ENCODE results near the gene ZNF488. TPM values are rescaled to one million over a fixed set of nuclear protein-coding genes. Genes with fewer than 3 reads are reported as not detected.

Gene ZNF488
- total RNA-seq, 1 donor from 2014 or later, result 0.41 TPM

GRCh38 chr10:47325303-47326291, 58.5 kb downstream of the ZNF488 start:
- TF ChIP-seq CTCF (IDR thresholded peaks at IDR 0.05; ENCODE audit: unreplicated experiment), result no peak
- Mint-ChIP-seq H3K36me3 (ENCODE audit: low read depth, unreplicated experiment) (no peaks in the 10 kb centered on the region), H3K9me3 (ENCODE audit: unreplicated experiment) (no peaks in the 10 kb centered on the region), H3K27ac (ENCODE audit: unreplicated experiment) (no peak overlapping the region), H3K27me3 (ENCODE audit: unreplicated experiment) (peaks cover 2% of the 10 kb centered on the region), H3K4me3 (ENCODE audit: unreplicated experiment) (no peak overlapping the region), H3K4me1 (ENCODE audit: unreplicated experiment) (peaks cover 5% of the 10 kb centered on the region)
- no peak for DNase-seq (ENCODE audit: low spot score)

DNA sequence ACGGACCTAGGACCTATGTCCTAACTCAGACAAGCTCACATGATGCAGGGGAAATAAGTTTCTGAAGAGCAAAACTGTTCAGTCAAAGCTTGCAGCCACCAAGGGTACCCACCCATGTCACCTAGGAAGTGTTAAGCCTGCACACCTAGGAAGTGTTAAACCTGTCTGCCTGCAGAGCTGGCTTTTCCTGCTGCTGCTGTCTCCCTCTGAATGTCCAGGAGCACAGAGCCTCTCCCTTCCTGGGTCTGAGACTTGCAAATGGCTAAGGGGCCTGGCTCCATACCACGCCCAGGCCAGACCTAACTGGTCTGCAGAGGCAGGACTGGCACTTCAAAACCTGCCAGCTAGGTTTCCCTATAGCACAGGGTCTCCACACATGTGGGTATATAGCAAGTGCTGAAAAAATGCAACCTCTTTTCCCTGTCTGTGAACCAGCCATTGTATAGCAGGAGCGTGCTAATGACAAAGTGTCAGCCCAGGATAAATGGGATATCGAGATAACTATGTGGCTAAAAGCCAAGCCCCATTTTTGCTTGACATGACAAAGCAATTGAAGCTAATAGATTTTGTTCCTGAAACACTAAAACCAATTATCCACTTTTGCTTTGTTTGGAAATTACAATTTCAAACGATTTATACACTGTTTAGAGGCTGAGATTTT, 60.3 kb downstream of the ZNF488 start:
- Mint-ChIP-seq H3K4me1 (ENCODE audit: unreplicated experiment) (peaks cover 7% of the 10 kb centered on the region), H3K36me3 (ENCODE audit: low read depth, unreplicated experiment) (no peaks in the 10 kb centered on the region), H3K9me3 (ENCODE audit: unreplicated experiment) (no peaks in the 10 kb centered on the region), H3K27ac (ENCODE audit: unreplicated experiment) (no peak overlapping the region), H3K4me3 (ENCODE audit: unreplicated experiment) (no peak overlapping the region), H3K27me3 (ENCODE audit: unreplicated experiment) (peaks cover 2% of the 10 kb centered on the region)
- no peak for TF ChIP-seq CTCF (IDR thresholded peaks at IDR 0.05; ENCODE audit: unreplicated experiment)
- DNase-seq (ENCODE audit: low spot score), result no peak

DNA sequence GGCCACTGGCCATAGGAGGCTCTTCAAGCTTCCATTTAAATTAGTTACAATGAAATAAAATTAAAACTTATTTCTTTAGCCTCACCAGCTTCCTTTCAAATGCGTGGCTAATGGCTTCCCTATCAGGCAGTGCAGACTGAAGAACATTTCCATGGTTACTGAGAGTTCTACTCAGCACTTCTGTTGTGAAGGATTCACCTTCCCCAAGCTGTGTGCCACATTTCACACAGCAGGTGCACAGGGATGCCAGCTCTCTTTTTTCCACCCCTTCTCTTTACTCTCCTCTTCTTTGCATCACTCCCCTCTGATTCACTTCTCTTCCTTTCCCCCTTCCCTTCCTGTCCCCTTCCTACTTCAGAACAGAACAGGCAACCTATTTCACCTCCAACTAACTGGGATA, 61.0 kb downstream of the ZNF488 start:
- Mint-ChIP-seq H3K27ac (ENCODE audit: unreplicated experiment) (no peak overlapping the region), H3K27me3 (ENCODE audit: unreplicated experiment) (peaks cover 2% of the 10 kb centered on the region), H3K4me1 (ENCODE audit: unreplicated experiment) (peaks cover 7% of the 10 kb centered on the region), H3K36me3 (ENCODE audit: low read depth, unreplicated experiment) (no peaks in the 10 kb centered on the region), H3K9me3 (ENCODE audit: unreplicated experiment) (no peaks in the 10 kb centered on the region), H3K4me3 (ENCODE audit: unreplicated experiment) (no peak overlapping the region)
- TF ChIP-seq CTCF (IDR thresholded peaks at IDR 0.05; ENCODE audit: unreplicated experiment), result no peak
- no peak for DNase-seq (ENCODE audit: low spot score)

- Mint-ChIP-seq H3K36me3 (ENCODE audit: low read depth, unreplicated experiment) (no peaks in the 10 kb centered on the region), H3K9me3 (ENCODE audit: unreplicated experiment) (no peaks in the 10 kb centered on the region), H3K4me3 (ENCODE audit: unreplicated experiment) (no peak within 1 kb of the TSS), H3K4me1 (ENCODE audit: unreplicated experiment) (peaks cover 7% of the 10 kb centered on the region), H3K27ac (ENCODE audit: unreplicated experiment) (no peak within 1 kb of the TSS), H3K27me3 (ENCODE audit: unreplicated experiment) (peaks cover 2% of the 10 kb centered on the region)
- DNase-seq (ENCODE audit: low spot score), result no peak
- no peak for TF ChIP-seq CTCF (IDR thresholded peaks at IDR 0.05; ENCODE audit: unreplicated experiment)
Measured at GRCh38 chr10:47322300-47323061, 61.6 kb downstream of the ZNF488 start, which contains the start of gene GDF2. Gene GDF2 (plus strand): TSS chr10:47322454. CDS start chr10:47322669, 215 bp downstream.

Measured in endothelial cell (in vitro differentiated cells).